ENCODE data around the gene RAP1GDS1. TPM values are rescaled to one million over a fixed set of nuclear protein-coding genes. Genes with fewer than 3 reads are reported as not detected.

RAP1GDS1 gene
- total RNA-seq, 1 experiment from 2014 or later: 40.8 TPM

DNA sequence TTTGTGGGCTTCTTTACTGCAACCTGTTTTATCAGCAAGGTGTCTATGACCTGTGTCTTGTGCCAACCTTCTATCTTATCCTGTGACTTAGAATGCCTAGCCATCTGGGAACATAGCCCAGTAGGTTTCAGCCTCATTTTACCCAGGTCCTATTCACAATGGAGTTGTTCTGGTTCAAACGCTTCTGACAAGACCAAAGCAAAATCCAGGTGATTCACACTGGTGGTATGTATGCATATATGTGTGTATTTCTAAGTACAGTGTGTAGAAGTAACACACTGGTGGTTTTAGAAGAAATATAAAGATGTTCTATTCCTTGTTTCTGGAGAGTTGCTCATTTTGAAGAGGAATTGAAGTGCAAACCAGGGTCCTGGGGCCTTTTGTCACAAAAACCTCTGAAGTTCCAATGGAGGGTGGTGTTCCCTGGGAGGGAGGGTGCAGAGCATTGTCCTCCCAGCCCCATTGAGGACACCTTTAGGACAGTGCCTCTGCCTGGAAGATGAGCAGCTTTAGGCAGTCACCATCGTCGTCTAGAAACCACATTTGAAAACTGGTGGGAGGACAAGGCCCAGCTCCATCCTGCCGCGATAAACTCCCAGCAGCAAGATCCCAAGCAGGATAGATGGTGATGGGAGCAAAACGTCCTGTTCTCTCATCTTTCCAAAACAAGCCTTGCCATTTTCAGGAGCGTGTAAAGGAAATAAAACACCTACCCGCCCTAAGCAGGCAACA, 205.8 kb downstream of the RAP1GDS1 start:
- H2AFZ ChIP-seq (ENCODE audit: low read depth, low read length, poor library complexity, severe bottlenecking): no peak overlapping the region
- H3K4me3 ChIP-seq (replicated peaks in 1 of 2; ENCODE audit: low read depth in 1 of 2, low read length in 2 of 2): no peak overlapping the region
- peak overlapping the region; percentile 73 for H3K4me2 ChIP-seq (ENCODE audit: low read length)
- no peak overlapping the region for H3K9ac ChIP-seq (ENCODE audit: low read length)
- no peaks in the 10 kb centered on the region for H3K27me3 ChIP-seq (ENCODE audit: insufficient read depth, low read length)
- CTCF ChIA-PET: interaction anchor here (0.7 to 1.3 kb wide), 11 partner anchors 10 to 996 kb away, joined by 3 to 5 read pairs (median 3); no protein-coding TSS in a partner anchor
- intact Hi-C loops (cut with micrococcal nuclease): loop anchor here (2.0 to 10.0 kb wide), 8 partner anchors 158 to 940 kb away; partner anchors contain the start of genes EIF4E and TSPAN5
- H3K36me3 ChIP-seq (ENCODE audit: control insufficient read depth in 1 of 2, insufficient read depth in 2 of 2, low read length in 2 of 2): peaks cover 2 to 11% of the 10 kb centered on the region in 2 experiments; a peak in 2 of 4 replicates
- no peak for TF ChIP-seq ELF1 (IDR thresholded peaks at IDR 0.05; ENCODE audit: borderline replicate concordance, low read depth)
- TF ChIP-seq EGR1 (IDR thresholded peaks at IDR 0.05; ENCODE audit: low read depth): no peak
- peaks cover 0 to 18% of the 10 kb centered on the region in 2 experiments; a peak in 2 of 4 replicates for H3K4me1 ChIP-seq (ENCODE audit: control insufficient read depth in 1 of 2, insufficient read depth in 2 of 2, low read length in 2 of 2)
- RAD21 ChIA-PET (ENCODE audit: low non-redundant PET in 1 of 2, low total read pairs in 2 of 2, uncharacterized antibody in 2 of 2, unreplicated experiment in 2 of 2): interaction anchor here (0.7 to 1.4 kb wide), 6 partner anchors 55 to 910 kb away, joined by 3 read pairs; partner anchors contain the start of gene TSPAN5 (in 1 of the 2)
- ATAC-seq (peak; percentile 32), DNase-seq (ENCODE audit: low read depth, low spot score) (no peak)
- H3K9me2 ChIP-seq (ENCODE audit: insufficient read depth): no peaks in the 10 kb centered on the region
- POLR2A ChIA-PET: no interaction called here
- no peaks in the 10 kb centered on the region for H3K79me2 ChIP-seq (ENCODE audit: insufficient read depth, low read length)
- BruUV-seq (replicated peaks): no TSS peak
- H4K20me1 ChIP-seq (ENCODE audit: insufficient read depth): no peaks in the 10 kb centered on the region
- no peak overlapping the region for H3K27ac ChIP-seq (ENCODE audit: low read depth, low read length)
- H3K9me3 ChIP-seq (ENCODE audit: control insufficient read depth in 1 of 2, insufficient read depth in 1 of 2, low read depth in 1 of 2, low read length in 2 of 2): no peaks in the 10 kb centered on the region

DNA sequence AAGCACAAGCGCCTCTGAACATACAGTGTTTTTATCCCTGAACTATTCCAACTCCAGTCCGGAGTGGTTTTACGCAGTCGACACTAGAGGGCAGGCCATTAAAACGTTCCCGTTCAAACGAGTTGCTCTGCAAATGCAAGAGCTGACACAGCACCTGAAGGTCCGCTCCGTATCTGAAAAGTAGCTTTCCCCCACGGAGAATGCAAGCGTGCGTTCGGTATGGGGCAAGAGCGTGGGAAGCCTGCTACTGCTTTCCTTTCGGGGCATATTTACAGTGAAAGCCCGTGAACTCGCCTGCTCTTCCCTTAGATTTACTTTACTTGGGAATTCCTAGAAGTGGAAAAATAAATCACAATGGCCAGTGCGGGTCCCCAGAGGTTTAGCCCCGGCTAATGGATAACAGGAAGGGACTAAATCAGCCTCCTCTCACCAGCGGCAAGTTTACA, 206.5 kb downstream of the RAP1GDS1 start:
- intact Hi-C loops (cut with micrococcal nuclease): loop anchor here (2.0 to 10.0 kb wide), 8 partner anchors 157 to 940 kb away; partner anchors contain the start of genes EIF4E and TSPAN5
- H3K9me3 ChIP-seq (ENCODE audit: control insufficient read depth in 1 of 2, insufficient read depth in 1 of 2, low read depth in 1 of 2, low read length in 2 of 2): no peaks in the 10 kb centered on the region
- no peaks in the 10 kb centered on the region for H3K79me2 ChIP-seq (ENCODE audit: insufficient read depth, low read length)
- ChIA-PET RAD21 (ENCODE audit: low non-redundant PET in 1 of 2, low total read pairs in 2 of 2, uncharacterized antibody in 2 of 2, unreplicated experiment in 2 of 2) (interaction anchor here (0.7 to 1.4 kb wide), 6 partner anchors 55 to 909 kb away, joined by 3 read pairs; partner anchors contain the start of gene TSPAN5 (in 1 of the 2)), CTCF (interaction anchor here (0.6 to 1.3 kb wide), 15 partner anchors 9 to 995 kb away, joined by 3 to 5 read pairs (median 3); no protein-coding TSS in a partner anchor), POLR2A (no interaction called here)
- 0 out of 2 replicates have a peak overlapping the region, but pooled peaks have one; percentile 21 for H3K9ac ChIP-seq (ENCODE audit: low read length)
- DNase-seq (ENCODE audit: low read depth, low spot score): peak; percentile 80
- H3K27me3 ChIP-seq (ENCODE audit: insufficient read depth, low read length): no peaks in the 10 kb centered on the region
- BruUV-seq (replicated peaks): no TSS peak
- H3K4me2 ChIP-seq (ENCODE audit: low read length): peak overlapping the region; percentile 73
- ATAC-seq: peak; percentile 92
- no peaks in the 10 kb centered on the region for H4K20me1 ChIP-seq (ENCODE audit: insufficient read depth)
- no peaks in the 10 kb centered on the region for H3K9me2 ChIP-seq (ENCODE audit: insufficient read depth)
- peak overlapping the region; percentile 65 for H2AFZ ChIP-seq (ENCODE audit: low read depth, low read length, poor library complexity, severe bottlenecking)
- peaks cover 0 to 18% of the 10 kb centered on the region in 2 experiments; a peak in 2 of 4 replicates for H3K4me1 ChIP-seq (ENCODE audit: control insufficient read depth in 1 of 2, insufficient read depth in 2 of 2, low read length in 2 of 2)
- H3K4me3 ChIP-seq (replicated peaks in 1 of 2; ENCODE audit: low read depth in 1 of 2, low read length in 2 of 2): peak overlapping the region; percentile 36 to 51
- H3K36me3 ChIP-seq (ENCODE audit: control insufficient read depth in 1 of 2, insufficient read depth in 2 of 2, low read length in 2 of 2): peaks cover 2 to 14% of the 10 kb centered on the region in 2 experiments; a peak in 2 of 4 replicates
- no peak overlapping the region for H3K27ac ChIP-seq (ENCODE audit: low read depth, low read length)
- peak; percentile 15; the same call in 1 of the 2 replicates for TF ChIP-seq POLR2AphosphoS5 (IDR thresholded peaks at IDR 0.05; ENCODE audit: low read depth, low read length)
- no peak for TF ChIP-seq SP1 (IDR thresholded peaks at IDR 0.05; ENCODE audit: low read depth)
- TF ChIP-seq SIN3A (IDR thresholded peaks at IDR 0.05; ENCODE audit: low read depth): no peak
- no peak for TF ChIP-seq EGR1 (IDR thresholded peaks at IDR 0.05; ENCODE audit: low read depth)
- TF ChIP-seq JUND (IDR thresholded peaks at IDR 0.05): no peak
- TF ChIP-seq, protein P1, sequence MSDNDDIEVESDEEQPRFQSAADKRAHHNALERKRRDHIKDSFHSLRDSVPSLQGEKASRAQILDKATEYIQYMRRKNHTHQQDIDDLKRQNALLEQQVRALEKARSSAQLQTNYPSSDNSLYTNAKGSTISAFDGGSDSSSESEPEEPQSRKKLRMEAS (IDR thresholded peaks at IDR 0.05): no peak
- no peak for TF ChIP-seq ELF1 (IDR thresholded peaks at IDR 0.05; ENCODE audit: borderline replicate concordance, low read depth)
- TF ChIP-seq TCF7L2 (IDR thresholded peaks at IDR 0.05; ENCODE audit: borderline replicate concordance, extremely low read depth, insufficient read depth, insufficient read length): no peak
- no peak for TF ChIP-seq ZFX (IDR thresholded peaks at IDR 0.05)
- no peak for TF ChIP-seq CEBPB (IDR thresholded peaks at IDR 0.05; ENCODE audit: low read depth)
- no peak for TF ChIP-seq EZH2phosphoT487 (IDR thresholded peaks at IDR 0.05; ENCODE audit: borderline replicate concordance)
- peak; percentile 96 for TF ChIP-seq RAD21 (IDR thresholded peaks at IDR 0.05; ENCODE audit: low read depth)
- TF ChIP-seq ZNF274 (IDR thresholded peaks at IDR 0.05; ENCODE audit: low read depth, low read length): no peak
- TF ChIP-seq CBX3 (IDR thresholded peaks at IDR 0.05; ENCODE audit: low read depth): peak; percentile 56; the same call in 1 of the 2 replicates
- TF ChIP-seq, protein P2, sequence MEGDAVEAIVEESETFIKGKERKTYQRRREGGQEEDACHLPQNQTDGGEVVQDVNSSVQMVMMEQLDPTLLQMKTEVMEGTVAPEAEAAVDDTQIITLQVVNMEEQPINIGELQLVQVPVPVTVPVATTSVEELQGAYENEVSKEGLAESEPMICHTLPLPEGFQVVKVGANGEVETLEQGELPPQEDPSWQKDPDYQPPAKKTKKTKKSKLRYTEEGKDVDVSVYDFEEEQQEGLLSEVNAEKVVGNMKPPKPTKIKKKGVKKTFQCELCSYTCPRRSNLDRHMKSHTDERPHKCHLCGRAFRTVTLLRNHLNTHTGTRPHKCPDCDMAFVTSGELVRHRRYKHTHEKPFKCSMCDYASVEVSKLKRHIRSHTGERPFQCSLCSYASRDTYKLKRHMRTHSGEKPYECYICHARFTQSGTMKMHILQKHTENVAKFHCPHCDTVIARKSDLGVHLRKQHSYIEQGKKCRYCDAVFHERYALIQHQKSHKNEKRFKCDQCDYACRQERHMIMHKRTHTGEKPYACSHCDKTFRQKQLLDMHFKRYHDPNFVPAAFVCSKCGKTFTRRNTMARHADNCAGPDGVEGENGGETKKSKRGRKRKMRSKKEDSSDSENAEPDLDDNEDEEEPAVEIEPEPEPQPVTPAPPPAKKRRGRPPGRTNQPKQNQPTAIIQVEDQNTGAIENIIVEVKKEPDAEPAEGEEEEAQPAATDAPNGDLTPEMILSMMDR (IDR thresholded peaks at IDR 0.05 in 2 of 3, conservative IDR thresholded peaks at IDR 0.05 in 1 of 3; ENCODE audit: borderline replicate concordance in 1 of 3, insufficient read depth in 1 of 3, low read depth in 2 of 3, low read length in 2 of 3): peak; percentile 69 to 80 (median 74); a peak in 5 of 6 replicates
- TF ChIP-seq, protein P3, sequence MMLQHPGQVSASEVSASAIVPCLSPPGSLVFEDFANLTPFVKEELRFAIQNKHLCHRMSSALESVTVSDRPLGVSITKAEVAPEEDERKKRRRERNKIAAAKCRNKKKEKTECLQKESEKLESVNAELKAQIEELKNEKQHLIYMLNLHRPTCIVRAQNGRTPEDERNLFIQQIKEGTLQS (IDR thresholded peaks at IDR 0.05): no peak
- TF ChIP-seq POLR2A (IDR thresholded peaks at IDR 0.05; ENCODE audit: borderline replicate concordance, extremely low read depth, insufficient read depth, insufficient read length): no peak
